GM20431 (cell line): ENCODE measurements around the gene ERBB4.

Source experiments
- in situ Hi-C: fragments of 300-500 bp; cut with MseI, MboI; formaldehyde crosslinking; loops from one replicate; pipeline ENCODE4 v1.15.0; 2020; ENCODE audit warnings: low sequenced_read_pairs; ENCODE audit not compliant: unreplicated experiment

Gene ERBB4

DNA sequence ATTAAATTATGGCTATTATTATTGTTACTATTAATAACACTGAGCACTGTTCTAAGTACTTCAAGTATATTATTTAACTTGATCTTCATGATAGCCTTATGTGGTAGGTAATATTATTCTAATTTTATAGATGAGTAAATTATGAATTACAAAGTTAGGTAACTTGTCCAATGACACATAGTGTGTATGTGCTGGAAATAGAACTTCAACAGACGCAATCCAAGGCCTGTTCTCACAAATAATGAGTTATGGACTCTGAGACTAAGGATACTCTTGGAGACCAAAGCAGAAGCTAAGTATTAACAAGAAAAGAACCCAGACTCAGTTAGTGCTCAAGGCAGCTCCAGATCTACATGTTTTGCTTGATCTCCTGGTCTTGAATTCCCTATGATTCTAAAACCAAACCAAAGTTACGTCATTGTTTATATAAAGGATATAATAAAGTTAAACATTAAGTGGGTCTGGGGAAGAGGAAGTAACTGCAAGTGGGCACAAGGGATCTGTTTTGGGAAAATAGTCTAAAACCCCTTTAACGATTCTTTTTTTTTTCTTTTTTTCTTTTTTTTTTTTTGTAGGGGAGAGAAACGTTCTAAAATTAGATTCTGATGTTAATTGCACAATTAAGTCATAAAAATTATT, 211.3 kb downstream of the ERBB4 start:
- in situ Hi-C loops: no loop called here

DNA sequence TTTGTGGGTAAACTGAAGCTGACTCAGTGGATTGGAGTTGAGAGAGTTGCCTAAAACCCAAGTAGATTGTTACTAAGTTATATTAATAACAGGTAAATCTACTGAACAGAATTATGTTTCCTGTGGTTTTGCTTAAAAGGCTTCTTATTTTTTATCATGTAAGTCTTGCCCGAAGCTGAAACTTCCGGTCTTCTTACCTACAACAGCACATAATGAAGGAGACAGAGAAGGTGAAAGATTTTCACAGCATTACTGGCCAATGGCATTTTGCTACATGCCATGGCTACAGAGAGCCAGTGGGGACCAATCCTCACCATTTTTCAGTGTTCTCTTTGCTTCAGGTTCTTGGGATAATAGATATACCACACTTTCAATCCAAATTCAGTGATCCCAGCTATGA, 220.0 kb downstream of the ERBB4 start:
- in situ Hi-C loops: no loop called here

DNA sequence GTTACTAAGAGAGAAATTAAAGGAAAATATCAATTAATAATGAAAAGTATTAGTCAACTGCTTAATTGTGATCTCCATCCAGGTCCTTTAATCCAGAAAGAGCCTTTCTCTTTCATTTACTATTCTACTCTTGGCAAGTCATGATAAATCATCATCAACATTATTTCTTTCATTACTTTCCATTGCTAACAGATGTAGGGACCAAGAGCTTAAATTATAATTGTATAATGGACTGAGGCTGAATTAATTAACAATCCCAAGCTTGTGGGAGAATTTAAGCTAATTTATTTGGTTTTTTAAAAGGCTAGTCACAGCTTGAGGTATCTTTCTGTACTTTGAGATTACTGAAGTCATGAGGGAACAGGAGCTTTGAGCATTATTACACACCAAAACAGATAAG, 223.9 kb downstream of the ERBB4 start:
- in situ Hi-C loops: no loop called here

GRCh38 chr2:212311807-212312404, 226.7 kb downstream of the ERBB4 start:
- in situ Hi-C loops: no loop called here

DNA sequence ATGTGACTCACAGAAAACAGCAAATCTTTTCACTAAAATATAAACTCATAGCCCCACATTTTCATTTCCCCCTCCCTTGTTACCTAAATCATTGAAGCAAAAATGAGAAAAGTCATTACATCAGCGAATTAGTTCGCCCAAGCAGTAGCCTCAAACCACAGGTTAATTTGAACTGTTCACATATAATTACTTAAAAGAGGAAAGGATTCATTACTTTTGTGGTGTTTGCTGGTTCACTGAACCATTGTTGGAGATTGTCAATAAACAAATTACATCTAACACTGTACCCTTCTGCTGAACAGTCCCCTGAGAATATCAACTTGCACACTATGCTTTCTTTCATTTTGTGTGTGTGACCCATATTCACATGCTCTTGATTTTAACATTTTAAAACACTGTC, 238.7 kb downstream of the ERBB4 start:
- in situ Hi-C loops: no loop called here

DNA sequence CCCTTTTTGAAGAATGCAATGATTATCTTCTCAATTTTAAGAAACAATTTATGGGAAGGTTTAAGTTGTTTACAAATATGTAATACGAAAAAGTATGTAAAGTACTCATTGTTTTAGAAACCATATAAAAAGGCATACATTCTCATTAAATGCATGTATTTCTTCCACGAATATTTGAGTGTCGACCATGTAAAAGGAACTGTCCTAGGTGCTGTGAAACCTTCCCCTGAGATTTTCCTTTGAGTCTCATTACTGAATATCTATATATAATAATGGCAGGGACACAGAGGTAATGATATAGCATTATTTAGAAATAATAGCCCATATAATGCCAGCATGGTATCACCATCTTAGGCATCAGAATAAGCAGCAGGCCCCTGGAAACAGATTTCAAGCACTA, 239.3 kb downstream of the ERBB4 start:
- in situ Hi-C loops: no loop called here

GRCh38 chr2:212295571-212295970, 243.0 kb downstream of the ERBB4 start:
- in situ Hi-C loops: no loop called here

DNA sequence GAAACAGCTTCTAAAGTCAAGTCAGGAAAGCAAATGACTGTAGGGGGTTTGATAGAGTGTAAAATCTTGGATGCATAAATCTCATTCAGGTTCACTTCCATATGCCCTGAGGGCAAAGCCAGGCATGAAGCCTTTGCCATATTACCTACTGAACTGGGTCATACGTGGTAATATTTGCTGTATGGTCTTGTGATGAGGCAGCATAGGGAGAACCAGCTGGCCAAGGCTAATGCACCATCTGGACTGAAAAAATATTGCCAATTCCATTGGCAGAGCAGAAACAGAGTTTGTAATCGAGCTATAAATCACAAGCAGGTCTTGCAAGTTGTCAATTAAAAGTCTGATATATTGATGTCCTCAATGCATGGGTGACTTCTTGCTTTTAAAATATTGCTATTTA, 243.8 kb downstream of the ERBB4 start:
- in situ Hi-C loops: no loop called here

- in situ Hi-C loops: no loop called here
These were observed 249.3 kb downstream of the ERBB4 start for GRCh38 chr2:212289301-212289700.

GRCh38 chr2:212288308-212288707, 250.3 kb downstream of the ERBB4 start:
- in situ Hi-C loops: no loop called here

DNA sequence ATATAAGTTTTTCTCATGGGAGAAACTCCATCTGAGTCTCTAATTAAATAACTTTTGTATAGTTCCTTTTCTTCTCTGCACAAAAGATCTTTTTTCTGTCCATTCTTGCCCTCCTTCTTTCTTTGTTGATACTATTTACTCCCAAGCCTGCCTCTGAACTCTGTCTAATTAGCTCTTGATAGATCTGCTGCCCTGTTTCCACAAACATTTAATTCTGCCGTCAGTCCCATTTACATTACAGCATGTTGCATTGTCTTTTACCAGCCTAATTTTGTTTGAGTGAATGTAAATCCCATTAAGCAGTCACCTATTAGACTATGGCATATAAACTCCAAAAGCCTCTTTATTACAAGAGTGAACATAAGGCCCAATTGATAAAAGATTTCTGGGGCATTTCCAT, 254.4 kb downstream of the ERBB4 start:
- in situ Hi-C loops: no loop called here

DNA sequence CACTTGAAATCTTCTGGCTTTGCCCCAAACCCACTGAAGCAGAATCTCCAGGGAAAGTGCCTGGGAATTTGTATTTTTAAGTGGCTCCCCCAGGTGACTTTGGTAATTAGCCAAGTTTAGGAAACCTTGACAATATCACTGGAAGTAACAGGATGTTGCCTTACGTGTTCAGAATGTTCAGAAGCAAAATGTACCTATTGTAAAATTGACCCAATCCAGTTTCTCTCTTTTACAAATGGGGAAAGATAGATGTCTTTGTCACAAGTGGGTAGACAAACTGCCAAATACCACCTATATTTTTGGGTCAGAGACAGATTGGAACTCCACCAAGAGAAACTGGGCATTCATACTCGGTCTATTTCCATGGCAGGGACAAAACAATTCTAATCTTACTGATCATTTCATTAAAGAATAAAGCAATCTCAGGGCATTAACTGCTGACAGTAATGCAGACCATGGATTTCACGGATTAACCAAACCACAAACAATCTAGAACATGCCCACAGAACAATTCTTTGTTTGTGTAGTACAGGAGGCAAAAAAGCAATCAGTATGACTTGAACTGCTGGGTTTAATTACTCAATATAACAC, 255.8 kb downstream of the ERBB4 start:
- in situ Hi-C loops: no loop called here

GRCh38 chr2:212276813-212277212, 261.8 kb downstream of the ERBB4 start:
- in situ Hi-C loops: no loop called here

DNA sequence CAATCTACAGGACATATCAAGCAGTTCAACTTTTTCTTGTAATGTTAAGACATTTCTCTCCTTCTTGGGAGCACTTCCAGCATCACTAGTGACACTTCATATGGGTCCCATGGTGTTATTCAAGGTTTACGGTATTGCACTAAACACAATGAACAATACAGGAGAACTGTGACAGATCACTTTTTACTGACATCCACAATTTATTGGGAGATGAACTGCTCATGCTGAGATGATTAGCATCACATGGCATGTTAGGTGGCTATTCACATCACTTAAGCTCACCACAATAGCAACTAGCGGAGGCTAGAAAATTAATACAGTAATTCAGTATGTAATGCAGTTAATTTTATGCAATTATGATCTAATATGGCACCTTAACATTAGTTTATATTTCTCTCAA, 264.4 kb downstream of the ERBB4 start:
- in situ Hi-C loops: no loop called here

DNA sequence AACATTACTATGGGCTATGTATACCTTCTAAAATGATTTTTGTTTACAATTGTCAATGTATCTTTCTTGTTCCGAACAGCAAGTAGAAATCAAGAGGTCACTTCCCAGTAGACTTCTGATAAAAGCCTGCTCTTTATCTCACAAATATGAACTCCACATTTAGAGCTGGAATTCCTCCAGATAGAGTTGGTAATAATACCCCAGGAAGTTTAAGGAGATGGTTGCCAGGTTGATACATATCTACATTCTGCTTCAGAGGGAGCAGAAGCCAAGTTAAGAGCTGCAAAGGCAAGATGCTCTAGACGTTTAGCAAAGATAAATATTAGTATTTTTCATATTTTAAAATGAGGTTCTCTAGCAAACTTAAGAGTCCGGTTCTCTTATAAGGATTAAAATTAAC, 267.0 kb downstream of the ERBB4 start:
- in situ Hi-C loops: no loop called here

DNA sequence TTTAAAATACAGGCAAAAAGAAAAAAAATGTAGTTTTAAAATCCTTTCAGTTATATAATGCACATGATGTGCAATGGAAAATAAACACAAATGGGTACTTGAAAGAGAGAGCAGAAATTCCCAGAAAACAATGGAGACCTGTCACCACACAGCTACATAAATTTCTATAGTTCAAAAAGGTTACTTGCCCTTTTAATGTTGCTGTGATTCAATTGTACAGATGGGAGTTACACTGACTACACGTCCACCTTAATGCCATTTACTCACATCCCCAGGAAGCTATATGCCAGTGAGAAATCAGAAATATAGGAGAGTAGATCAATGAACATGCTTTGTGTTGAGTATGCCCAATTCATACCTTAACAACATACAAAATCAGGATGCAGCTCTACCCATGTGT, 269.6 kb downstream of the ERBB4 start:
- in situ Hi-C loops: no loop called here

DNA sequence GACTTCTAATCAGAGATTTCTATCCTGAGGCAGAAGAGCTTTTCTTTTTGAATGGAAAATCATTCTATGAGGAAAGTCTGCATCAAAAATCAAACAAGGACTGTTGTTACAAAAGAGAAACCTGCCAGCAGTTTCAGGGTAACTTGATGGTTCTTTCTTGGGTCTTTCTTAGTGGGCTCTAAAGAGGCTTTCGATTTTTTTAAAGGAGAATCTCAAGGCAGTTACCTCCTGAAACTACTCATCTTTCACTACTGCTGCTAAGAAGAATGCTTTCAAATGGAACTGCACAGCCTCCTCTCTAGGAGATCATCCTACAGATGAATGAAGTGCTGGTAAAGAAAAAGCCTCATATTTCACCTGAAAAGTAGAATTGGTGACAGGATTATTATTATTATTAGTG, 272.3 kb downstream of the ERBB4 start:
- in situ Hi-C loops: no loop called here

- in situ Hi-C loops: no loop called here
These were observed 272.8 kb downstream of the ERBB4 start for GRCh38 chr2:212265777-212266176.

- in situ Hi-C loops: no loop called here
These were observed 274.4 kb downstream of the ERBB4 start for GRCh38 chr2:212264187-212264586.

DNA sequence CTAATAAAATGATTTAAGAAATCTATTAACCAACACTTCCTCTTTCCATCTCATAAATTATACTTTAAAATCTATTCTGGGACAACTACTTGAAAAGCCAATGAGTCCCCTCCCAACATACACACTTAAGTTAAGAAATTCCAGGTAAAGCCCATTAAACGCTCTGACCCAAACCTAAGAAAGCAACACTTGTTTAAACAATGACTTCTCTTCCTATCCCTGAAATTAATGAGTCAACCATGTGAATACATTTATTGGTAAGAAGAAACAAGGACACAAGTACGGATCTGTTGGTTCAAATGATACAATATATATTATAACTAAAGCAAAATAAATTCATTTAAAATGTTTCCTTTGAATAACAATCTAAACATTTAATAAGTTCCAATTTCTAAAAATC, 279.4 kb downstream of the ERBB4 start:
- in situ Hi-C loops: no loop called here

DNA sequence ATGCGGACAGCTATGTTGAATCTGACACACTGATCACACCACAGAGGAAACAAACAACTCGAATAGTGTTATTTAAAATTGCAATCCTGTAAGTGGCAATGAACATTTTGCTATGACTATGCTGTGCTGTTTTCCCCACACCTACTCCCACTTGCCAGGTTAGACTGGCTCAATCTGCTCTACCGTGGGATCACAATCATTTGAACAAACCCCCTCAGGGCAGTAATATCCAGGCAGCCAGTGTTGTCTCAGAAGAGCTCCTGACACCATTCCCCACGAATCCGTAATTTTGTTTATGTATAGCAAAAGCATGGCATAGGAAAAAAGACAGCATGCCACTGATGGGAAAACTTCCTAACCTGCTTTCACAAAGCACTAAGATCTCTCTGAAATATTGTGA, 284.3 kb downstream of the ERBB4 start:
- in situ Hi-C loops: no loop called here

DNA sequence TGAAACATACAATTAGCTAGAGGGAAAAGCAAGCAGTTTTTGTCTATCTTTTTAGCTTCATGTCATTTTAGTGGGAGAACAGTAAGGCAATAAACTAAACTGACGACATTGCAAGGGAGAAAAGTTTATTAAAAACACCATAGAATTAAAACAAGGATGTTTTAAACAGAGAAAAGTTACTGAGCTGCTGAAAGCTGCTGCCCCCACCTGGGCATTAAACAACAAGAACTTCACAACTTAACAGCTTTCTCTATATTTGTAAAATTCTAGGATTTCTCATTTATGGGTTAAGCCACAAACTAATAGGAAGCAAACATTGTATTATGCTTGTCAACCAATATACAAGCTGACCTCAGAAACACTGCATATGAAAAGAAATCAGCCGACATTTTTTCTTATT, 289.2 kb downstream of the ERBB4 start:
- in situ Hi-C loops: no loop called here
